Measurements from ENCODE around the gene KIF14.

KIF14 gene

DNA sequence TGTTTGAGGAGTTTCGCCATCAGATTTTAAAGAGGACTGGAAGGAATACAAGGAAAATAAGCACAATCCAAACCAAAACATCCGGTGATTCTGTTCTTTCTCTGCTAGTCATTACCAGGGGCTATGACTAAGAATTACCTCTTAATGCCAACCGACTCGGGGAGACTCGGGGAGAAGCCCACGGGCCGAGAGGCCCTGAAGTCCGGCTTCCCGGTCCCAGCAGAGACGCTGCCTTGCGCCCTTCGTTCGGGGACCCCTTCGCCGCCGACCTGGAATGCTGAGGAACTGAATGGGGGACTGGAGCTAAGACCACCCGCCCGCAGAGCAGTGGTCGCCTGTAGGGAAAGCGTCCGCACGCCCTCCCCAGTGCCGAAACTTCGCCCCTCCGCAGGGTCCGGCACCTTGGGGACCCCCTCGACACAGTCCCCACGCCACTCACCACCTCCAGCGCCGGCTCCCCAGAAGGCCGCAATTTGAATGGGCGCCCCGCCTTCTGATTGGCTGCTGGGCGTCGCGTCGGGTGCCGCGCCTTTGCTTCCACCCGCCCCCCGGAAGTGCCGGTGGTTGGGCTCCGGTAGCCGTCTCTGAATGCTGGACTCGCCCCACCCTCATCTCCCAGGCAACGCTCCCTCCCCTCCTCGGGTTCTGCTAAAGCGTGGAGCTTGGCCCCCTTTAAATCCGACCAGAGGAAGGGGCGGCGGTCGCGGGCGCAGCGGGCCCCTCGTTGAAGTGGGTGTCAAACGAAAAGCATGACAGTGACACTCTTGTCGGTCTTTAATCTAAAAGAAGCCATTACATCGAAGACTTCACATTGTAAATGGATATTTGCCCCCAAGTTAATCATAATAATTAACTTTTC is at the start of gene KIF14:
Gene KIF14 (minus strand): TSS at position 479 of the 859 bp plus-strand sequence. CDS start 2,028 bp downstream, outside the sequence.
- DNase-seq = peak; percentile 86

GRCh38 chr1:200669314-200670241 is 49.0 kb upstream of the KIF14 start, which contains the start of gene DDX59:
Gene DDX59, minus strand, starts transcription at chr1:200669907. Its CDS starts 3,167 bp downstream, at chr1:200666740.
- DNase-seq = peak; percentile 91

- DNase-seq = no peak
Measured at GRCh38 chr1:200668514-200669313, 48.2 kb upstream of the KIF14 start.

GRCh38 chr1:200666309-200666708 is 45.8 kb upstream of the KIF14 start:
- DNase-seq = no peak

- DNase-seq = no peak
Measured at GRCh38 chr1:200665861-200666260, 45.3 kb upstream of the KIF14 start.

- no peak for DNase-seq
Measured at GRCh38 chr1:200660719-200661118, 40.2 kb upstream of the KIF14 start.

GRCh38 chr1:200659269-200659668 is 38.7 kb upstream of the KIF14 start:
- DNase-seq = no peak

GRCh38 chr1:200658037-200658818 is 37.7 kb upstream of the KIF14 start:
- DNase-seq = no peak

GRCh38 chr1:200654660-200655059 is 34.1 kb upstream of the KIF14 start:
- no peak for DNase-seq

- DNase-seq = no peak
Measured at GRCh38 chr1:200653022-200653462, 32.5 kb upstream of the KIF14 start.

DNA sequence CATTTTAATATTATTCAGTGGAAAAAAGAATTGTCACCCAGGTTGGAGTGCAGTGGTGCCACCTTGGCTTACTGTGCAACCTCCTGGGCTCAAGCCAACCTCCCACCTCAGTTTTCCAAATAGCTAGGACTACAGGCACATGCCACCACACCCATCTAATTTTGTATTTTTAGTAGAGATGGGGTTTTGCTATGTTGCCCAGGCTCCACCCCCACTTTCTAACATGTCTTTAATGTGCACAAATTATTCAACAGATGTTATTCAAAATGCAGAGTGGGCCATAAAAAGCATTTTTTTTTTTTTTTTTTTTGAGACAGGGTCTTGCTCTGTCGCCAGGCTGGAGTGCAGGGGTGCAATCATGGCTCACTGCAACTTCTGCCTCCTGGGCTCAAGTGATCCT is 31.8 kb upstream of the KIF14 start:
- DNase-seq = no peak

GRCh38 chr1:200646515-200646914 is 26.0 kb upstream of the KIF14 start:
- no peak for DNase-seq

GRCh38 chr1:200644021-200644420 is 23.5 kb upstream of the KIF14 start:
- DNase-seq = no peak

DNA sequence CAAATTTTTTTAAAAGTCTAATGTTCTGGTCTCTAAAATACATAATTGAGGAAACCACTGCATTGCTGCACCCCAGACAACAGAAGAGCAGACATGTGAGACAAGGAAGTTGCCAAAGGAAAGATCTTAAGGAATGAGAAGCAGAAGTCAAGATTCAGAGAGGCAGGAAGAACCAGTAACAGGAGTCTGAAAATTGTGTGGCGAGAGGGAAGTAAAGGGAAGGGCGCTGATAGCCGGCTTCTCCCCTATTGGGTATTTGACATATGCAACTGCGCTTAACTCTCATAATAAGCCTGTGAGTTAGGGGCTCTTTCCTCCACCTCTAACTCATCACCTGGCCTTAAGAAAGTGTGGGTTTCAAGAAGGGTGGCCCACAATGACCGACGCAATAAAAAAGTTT is 21.9 kb upstream of the KIF14 start:
- DNase-seq = no peak

GRCh38 chr1:200640963-200641401 is 20.4 kb upstream of the KIF14 start:
- DNase-seq = no peak

DNA sequence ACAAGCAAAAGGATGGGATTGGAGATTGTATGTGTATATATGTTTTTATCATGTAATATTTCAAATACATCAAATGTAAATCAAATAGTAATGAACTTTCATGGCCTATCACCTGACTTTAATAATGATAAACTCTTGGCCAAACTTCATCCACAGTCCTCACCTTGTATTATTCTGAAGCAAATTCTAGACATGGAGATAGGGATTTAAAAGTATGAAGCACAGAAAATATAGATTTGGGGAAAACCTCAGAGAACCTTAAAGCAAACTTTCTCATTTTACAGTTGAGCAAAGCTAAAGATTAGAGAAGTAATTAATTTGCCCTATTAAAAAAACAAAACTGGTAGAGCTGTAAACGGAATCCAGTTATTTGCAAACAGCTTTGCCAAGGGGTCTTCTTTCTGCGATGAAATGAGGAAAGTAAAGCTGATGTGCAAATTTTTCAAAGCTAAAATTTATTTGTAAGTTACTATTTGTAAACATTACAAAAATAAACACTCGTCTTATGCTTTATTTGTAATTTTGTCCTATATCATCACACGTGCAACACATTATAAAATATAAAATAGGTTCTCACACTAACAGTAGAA is 19.9 kb upstream of the KIF14 start:
- DNase-seq = no peak

DNA sequence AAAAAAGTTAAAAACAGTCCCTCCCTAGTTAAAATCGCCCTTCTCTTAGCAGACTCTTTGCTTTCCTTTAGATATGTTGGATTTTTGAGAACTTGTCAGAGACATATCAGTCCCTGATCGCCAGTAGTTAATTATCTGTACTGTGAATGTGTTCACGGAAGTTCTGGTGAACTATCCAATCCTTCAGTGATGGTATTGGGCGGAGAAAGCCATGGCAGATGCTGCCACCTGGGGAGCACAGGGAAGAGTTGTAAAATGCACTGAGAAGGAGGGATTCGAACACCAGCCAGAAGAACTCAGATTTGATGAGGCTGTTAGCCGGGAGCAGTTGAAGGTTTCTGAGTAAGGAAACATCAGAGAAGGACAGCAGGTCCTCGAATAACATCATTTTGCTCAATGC is 17.5 kb upstream of the KIF14 start:
- DNase-seq = no peak

GRCh38 chr1:200636681-200637080 is 16.1 kb upstream of the KIF14 start:
- no peak for DNase-seq

GRCh38 chr1:200634261-200635122 is 13.9 kb upstream of the KIF14 start:
- DNase-seq = no peak

- DNase-seq = no peak
Measured at GRCh38 chr1:200631375-200631774, 10.8 kb upstream of the KIF14 start.
